Activated T-cell treated with anti-CD3 and anti-CD28 coated beads for 1 hour (primary cell): ENCODE measurements around the gene TAAR6.
"Not testable (repeated sequence)": the region's sequence is repeated elsewhere in the genome, so short reads cannot be mapped to it uniquely, and the experiment has no call there.

Source experiments
- DNase-seq: peaks from one replicate; pipeline ENCODE4 v3.0.0-alpha.2; 2020; ENCODE audit warnings: low read depth

Gene TAAR6

DNA sequence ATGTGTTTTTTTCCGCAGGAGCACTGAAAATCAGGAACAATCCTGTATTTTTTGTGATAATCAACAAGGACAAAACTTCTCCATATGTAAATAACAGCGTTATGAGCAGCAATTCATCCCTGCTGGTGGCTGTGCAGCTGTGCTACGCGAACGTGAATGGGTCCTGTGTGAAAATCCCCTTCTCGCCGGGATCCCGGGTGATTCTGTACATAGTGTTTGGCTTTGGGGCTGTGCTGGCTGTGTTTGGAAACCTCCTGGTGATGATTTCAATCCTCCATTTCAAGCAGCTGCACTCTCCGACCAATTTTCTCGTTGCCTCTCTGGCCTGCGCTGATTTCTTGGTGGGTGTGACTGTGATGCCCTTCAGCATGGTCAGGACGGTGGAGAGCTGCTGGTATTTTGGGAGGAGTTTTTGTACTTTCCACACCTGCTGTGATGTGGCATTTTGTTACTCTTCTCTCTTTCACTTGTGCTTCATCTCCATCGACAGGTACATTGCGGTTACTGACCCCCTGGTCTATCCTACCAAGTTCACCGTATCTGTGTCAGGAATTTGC, at the start of gene TAAR6:
TSS of gene TAAR6 (plus strand) at position 102 of the 557 bp plus-strand sequence. CDS start at position 102, 0 bp downstream.
- no peak for DNase-seq

DNA sequence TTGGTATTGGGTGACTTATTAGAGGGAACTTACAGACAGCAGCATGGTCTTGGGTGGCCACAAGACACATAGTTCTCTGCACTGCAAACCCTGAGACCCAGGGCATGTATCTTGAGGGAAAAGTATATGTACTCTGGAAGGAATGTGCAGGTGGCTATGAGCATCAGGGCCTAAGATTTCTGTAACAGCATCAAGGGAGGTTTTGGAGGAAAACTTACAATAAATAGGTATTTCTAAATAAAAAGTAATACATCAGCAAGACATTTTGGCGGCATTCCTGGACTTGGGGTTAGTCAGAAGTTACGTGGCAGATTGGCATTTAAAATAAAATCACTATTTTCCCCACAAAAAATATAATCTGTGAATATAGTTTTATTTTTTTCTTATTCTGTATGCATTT, 49.2 kb upstream of the TAAR6 start:
- DNase-seq: no peak

DNA sequence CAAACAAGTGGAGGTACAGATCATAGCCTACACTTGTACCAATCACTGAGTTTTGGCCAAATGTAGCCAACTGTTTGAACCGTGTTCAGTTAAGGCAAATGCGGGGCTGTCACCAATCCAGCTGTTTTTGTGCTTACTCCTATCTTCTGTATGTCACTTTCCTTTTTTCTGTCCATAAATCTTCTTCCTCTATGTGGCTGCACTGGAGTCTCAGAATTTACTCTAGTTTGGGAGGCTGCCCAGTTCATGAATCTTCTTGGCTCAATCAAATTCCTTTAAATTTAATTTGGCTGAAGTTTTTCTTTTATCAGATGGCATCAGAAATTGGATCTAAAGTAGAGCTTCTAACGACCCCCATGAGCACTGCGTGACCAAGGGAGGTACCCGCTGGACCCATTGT, 45.5 kb upstream of the TAAR6 start:
- no peak for DNase-seq

- DNase-seq: no peak
These were observed 44.3 kb upstream of the TAAR6 start for GRCh38 chr6:132525866-132526265.

- no peak for DNase-seq
These were observed 43.7 kb upstream of the TAAR6 start for GRCh38 chr6:132526461-132526860.

DNA sequence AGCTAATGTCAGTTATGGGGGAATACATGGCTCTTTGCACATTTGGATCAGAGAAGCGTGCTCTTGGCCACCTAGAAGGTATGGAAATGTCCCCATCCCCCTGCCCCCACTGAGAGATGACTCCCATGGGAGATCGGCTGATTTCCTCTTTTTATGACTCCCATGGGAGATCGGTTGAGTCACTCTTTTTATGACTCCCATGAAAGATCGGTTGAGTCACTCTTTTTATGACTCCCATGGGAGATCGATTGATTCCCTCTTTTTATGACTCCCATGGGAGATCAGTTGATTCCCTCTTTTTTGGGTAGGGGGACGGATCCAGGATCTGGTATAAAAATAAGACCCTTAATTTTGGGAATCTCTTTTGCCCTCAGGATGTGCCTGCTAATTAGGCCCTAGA, 42.3 kb upstream of the TAAR6 start:
- DNase-seq: no peak

DNA sequence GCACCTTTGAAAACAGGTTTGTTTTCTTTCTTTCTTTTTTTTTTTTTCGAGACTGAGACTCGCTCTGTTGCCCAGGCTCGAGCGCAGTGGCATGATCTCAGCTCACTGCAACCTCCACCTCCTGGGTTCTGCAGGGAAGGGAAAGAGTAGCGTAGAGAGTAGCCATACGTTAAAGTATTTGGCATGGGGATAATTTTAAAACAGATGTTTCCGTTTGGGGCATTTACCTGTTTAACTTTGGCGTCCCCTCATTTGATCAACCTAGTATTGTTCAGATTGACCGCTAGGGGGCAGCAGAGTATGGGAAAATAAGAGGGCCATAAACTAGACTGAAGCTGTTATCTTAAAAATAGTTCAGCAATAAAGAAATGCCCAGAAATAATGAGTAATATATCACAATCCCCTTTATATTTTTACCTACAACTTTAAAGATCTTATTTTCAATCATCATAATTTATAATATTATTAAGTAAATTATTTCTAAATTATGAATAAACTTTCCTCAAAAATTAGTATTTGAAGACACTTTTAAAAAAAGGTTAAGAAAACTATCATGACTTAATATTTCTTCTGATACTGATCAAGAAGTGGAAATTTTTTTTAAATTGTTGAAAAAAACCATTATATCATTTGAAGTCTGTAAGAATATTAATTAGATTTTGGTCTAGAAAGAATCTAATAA, 39.7 kb upstream of the TAAR6 start:
- DNase-seq: peak; percentile 73

GRCh38 chr6:132534546-132534945, 35.6 kb upstream of the TAAR6 start:
- DNase-seq: not testable (repeated sequence)

- DNase-seq: no peak
These were observed 33.0 kb upstream of the TAAR6 start for GRCh38 chr6:132537145-132537544.

- DNase-seq: no peak
These were observed 32.1 kb upstream of the TAAR6 start, which contains the start of gene TAAR9 for GRCh38 chr6:132537977-132538376. Gene TAAR9, plus strand, starts transcription at chr6:132538277. Its CDS starts 13 bp downstream, at chr6:132538290.

DNA sequence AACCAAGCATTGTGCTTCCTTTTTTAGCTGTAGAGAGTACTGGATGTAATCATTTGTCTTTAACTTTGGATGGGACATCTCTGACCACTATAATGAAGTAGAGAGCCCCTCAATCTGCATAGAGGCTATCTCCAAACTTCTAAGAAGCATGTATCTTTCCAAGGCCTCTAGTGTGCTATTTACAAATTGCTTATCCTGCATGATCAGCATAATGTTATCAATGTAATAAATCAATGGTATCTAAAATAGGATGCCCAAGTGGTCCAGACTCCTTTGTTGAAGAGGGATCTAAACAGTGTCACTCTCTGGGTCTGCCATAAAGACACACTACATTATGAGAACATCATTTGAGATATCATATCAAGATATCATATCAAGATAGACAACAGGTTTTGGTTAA, 25.3 kb upstream of the TAAR6 start:
- no peak for DNase-seq

DNA sequence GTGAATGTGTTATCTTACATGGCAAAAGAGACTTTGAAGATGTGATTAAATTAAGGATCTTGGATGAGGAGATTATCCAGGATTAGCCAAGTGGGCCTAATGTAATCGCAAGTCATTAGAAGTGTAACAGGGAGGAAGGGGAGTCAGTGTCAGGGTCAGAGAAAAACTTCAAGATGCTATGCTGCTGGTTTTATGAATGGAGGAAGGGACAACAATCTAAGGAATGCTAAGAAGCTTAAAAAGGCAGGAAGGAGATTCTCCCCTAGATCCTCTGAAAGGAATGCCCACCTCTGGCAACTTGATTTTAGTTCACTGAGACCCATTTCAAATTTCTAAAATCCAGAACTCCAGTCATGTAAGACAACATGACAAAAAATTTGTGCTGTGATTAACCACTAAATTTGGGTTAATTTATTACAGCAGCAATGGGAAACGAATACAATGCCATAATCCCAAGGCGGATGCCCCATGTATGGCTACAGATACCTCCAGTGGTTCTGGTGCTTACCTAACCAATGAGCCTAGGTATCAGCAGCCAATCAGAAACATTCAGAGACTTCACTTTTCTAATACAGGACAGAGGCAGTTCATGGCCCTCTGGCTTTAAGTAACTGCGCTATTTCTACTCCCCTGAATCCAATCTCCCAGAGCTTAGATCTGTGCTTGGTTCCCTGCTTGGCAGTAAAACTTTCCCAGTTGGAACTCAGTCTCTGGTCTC, 21.2 kb upstream of the TAAR6 start:
- no peak for DNase-seq

DNA sequence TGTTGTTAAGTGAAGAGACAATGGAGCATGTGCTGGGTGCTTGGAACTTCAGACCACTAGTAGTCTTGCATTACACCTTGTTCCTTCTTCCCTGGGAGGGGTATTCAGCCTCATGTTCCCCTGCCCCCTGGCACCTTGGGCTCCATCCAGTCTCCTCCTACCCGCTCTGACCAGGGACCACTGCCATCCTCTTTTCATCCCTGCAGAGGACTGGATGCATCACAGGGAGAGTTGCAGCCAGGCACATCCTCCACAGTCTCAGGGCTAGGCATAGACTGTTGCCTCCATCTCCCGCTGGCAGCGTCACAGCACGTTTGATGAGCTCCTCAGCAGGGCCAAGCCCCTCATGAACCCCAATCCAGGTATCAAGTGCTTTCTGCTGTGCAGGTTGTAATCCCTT, 18.9 kb upstream of the TAAR6 start:
- DNase-seq: no peak

GRCh38 chr6:132552372-132552771, 17.8 kb upstream of the TAAR6 start, which contains the start of gene TAAR8:
Gene TAAR8, plus strand, starts transcription at chr6:132552672. Its CDS starts 21 bp downstream, at chr6:132552693.
- no peak for DNase-seq

DNA sequence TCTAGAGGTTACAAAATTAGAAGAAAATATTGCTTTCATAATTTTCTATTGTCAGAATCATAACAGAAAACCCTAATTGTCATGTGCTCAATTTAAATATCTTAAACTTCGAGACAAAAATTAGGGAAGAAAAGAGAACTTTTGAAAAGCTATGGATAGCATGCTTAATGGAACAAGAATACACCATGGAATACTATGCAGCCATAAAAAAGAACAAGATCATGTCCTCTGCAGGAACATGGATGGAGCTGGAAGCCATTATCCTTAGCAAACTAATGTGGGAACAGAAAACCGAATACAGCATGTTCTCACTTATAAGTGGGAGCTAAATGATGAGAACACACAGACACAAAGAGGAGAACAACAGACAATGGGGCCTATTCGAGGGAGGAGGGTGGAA, 10.0 kb upstream of the TAAR6 start:
- DNase-seq: not testable (repeated sequence)

DNA sequence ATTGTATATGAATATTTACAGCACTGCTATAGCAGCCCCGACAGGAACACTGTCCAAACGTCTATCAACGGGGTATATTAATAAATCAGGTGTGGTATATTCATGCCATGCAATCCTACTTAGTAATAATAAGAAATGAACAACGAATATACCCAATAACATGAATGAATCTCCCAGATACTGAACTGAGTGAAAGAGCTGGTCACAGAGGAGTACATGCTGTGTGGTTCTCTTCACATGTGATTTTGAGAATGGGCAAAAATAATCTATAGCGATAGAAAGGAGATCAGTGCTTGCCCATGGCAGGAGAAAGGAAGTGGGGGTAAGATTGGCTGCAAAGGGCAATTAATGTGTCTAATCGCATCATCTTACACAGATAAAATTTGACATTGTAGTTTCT, 3.7 kb upstream of the TAAR6 start:
- DNase-seq: no peak

DNA sequence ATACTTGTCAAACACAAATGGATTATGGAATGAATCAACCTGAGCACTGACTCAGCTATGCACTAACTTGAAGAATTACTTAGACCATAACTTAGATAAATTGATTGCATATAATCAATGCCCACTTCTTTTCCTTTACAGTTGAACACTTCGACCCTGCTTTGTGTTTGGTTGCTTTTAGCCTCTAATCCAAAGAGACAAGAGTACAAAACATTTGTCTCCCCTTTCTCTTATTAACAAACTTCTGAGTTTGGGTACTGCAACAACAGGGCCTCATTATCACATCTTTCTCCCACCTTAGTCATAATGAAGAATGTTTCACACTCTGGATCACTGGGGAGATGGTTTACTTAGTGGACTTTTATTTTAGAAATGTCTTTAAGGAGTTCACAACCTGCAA, 2.6 kb upstream of the TAAR6 start:
- no peak for DNase-seq

GRCh38 chr6:132568611-132569010, 1.5 kb upstream of the TAAR6 start:
- no peak for DNase-seq

- DNase-seq: no peak
These were observed 952 bp upstream of the TAAR6 start for GRCh38 chr6:132569170-132569569.

DNA sequence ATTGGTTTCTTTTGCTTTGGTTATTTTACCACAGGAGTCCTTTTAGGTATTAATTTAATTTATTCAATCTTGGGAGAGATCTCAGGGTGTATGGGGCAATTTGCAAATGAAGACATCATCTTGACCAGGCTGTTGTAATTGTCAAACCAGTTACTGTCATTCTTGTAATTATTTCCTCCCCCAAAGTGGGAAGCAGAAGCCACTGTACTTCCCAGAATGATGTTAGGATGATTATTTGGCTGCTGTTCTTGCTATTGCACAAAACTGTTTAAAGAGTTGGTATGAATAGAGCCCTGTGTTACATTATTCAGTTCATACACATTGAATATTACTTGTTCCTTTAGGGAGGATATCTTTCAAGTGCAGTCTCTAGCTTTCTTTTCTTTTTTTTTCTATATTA, 1.7 kb downstream of the TAAR6 start:
- no peak for DNase-seq

DNA sequence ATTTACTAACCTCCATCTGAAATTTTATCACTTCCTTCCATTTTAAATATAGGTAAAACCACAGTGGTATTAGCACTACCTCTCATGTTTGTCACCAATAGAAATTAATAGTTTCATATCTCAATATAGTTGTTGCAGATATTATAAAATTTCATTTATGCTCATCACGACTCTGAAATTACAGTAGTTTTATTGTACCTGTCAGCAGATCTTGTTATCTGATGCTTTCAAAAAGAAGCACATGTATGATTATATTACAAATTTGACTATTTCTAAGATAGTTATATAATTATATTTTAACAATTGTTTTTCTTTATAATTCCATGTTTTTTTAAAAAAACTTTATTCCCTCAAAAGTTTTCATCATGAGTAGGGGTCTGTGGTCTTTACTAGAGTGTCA, 14.6 kb downstream of the TAAR6 start:
- DNase-seq: no peak

GRCh38 chr6:132587424-132587823, 17.3 kb downstream of the TAAR6 start:
- DNase-seq: no peak

GRCh38 chr6:132589454-132589853, 19.3 kb downstream of the TAAR6 start, which contains the start of gene TAAR5:
Gene TAAR5, minus strand, starts transcription at chr6:132589741. Its CDS starts 55 bp downstream, at chr6:132589686.
- no peak for DNase-seq
